GM23248 (cell line): ENCODE results near the gene POMC.

Experiments
- EZH2 ChIP-seq: fragments of 200-600 bp; sonication (generic); IDR thresholded peaks from 2 replicates; pipeline ENCODE4 v1.6.1; 2018; ENCODE audit warnings: antibody characterized with exemption, mild to moderate bottlenecking; ENCODE audit not compliant: insufficient read depth, poor library complexity, severe bottlenecking
- EZH2phosphoT487 ChIP-seq: fragments of 200-600 bp; sonication (generic); IDR thresholded peaks from 2 replicates; pipeline ENCODE4 v1.6.1; 2018; ENCODE audit warnings: antibody characterized with exemption, moderate library complexity, mild to moderate bottlenecking, low read depth; ENCODE audit not compliant: insufficient read depth

GRCh38 chr2:25131253-25131566 lies 37.2 kb downstream of the POMC start:
- TF ChIP-seq EZH2phosphoT487 (no peak), EZH2 (no peak)
